PFSK-1 (cell line): Measurements from ENCODE around the gene EIPR1.

Experiments used
- FOXP2 ChIP-seq: optimal IDR thresholded peaks from 2 replicates; pipeline ENCODE3; 2011; ENCODE audit warnings: borderline replicate concordance, control low read depth, inconsistent platforms; ENCODE audit not compliant: insufficient read depth; ENCODE audit errors: extremely low read length, extremely low read depth
- POLR2AphosphoS5 ChIP-seq: IDR thresholded peaks from 2 replicates; pipeline ENCODE4 v1.6.1; 2012; ENCODE audit warnings: low read depth, mild to moderate bottlenecking, control low read depth, low read length, moderate library complexity
- REST ChIP-seq, 2 experiments: IDR thresholded peaks; 2 replicates each; pipeline versions ENCODE4 v1.6.1 to v1.8.0; 2011 to 2012; ENCODE audit warnings: low read depth in 2 of 2, low read length in 2 of 2, control low read depth in 1 of 2, inconsistent platforms in 1 of 2, mild to moderate bottlenecking in 1 of 2, moderate library complexity in 1 of 2; ENCODE audit not compliant: insufficient read depth in 1 of 2
- SIN3A ChIP-seq: IDR thresholded peaks from 2 replicates; pipeline ENCODE4 v1.6.1; 2012; ENCODE audit warnings: mild to moderate bottlenecking, low read length, moderate library complexity, borderline replicate concordance; ENCODE audit not compliant: insufficient read depth
- TAF1 ChIP-seq: IDR thresholded peaks from 2 replicates; pipeline ENCODE4 v1.6.1; 2012; ENCODE audit warnings: low read length, control low read depth, borderline replicate concordance; ENCODE audit not compliant: insufficient read depth

Gene EIPR1

DNA sequence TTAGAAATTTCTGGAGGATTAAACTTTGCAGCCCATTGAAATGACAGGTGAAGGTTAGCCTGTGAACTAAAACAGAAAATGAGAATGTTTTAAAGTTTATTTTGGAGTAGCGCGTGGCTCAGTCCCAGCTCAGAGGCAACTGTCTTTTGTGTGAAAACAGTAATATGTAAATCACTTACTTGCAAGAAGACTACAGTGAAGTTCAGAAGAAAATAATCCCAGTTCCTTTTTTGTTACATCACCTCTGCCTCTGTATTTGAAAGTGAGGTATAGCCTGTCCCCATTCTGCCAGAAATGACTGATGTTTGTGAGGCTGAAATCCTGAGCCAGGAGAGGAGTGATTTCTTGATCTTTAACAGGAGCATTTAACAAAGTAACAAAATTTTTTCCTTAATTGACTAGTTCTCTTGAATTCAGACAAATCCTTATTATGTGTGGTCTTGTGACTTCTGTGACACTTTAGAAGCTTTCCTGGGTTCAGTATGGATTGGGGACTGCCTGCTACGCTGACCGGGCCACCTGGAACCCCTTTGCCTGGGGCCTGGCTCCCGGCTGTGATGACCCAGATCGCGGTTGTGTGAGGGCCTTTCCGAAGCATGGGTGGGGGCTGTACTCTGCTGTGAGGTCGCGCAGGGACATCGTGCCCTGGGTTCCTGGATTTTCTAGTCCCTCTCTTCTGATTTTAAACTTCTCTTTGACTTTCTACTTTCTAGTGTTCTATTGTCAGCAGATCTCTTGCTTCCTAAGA lies 26.1 kb upstream of the EIPR1 start:
- TF ChIP-seq POLR2AphosphoS5 (no peak), TAF1 (no peak), FOXP2 (no peak), SIN3A (no peak), REST (IDR thresholded peaks at IDR 0.05; ENCODE audit: insufficient read depth in 1 of 2, low read depth in 2 of 2, low read length in 2 of 2) (no peak)

GRCh38 chr2:3399829-3400228 lies 22.2 kb upstream of the EIPR1 start:
- TF ChIP-seq SIN3A (no peak), FOXP2 (no peak), POLR2AphosphoS5 (no peak), TAF1 (no peak), REST (IDR thresholded peaks at IDR 0.05; ENCODE audit: insufficient read depth in 1 of 2, low read depth in 2 of 2, low read length in 2 of 2) (no peak)

DNA sequence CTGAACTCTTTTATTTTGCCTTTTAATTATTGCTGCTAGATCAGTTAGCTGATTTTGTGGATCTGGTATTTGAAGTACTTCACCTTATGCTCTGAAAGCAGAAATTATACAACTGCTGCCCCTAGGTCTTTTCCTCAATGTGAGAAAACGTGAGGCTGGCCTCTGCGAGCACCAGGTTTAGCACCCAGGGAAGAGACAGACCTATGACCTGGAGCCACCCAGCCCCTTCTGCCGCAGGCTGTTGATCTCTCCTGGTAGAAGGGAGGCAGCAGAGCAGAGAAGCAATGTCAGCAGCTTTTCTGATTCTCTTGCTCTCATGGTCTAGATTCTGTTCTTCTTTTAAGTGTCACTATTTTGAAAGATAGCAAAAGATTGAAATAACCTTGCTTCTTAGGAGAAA lies 21.8 kb upstream of the EIPR1 start:
- TF ChIP-seq FOXP2: no peak
- no peak for TF ChIP-seq SIN3A
- TF ChIP-seq POLR2AphosphoS5: no peak
- TF ChIP-seq REST (IDR thresholded peaks at IDR 0.05; ENCODE audit: insufficient read depth in 1 of 2, low read depth in 2 of 2, low read length in 2 of 2): no peak
- TF ChIP-seq TAF1: no peak

GRCh38 chr2:3398857-3399256 lies 21.2 kb upstream of the EIPR1 start:
- TF ChIP-seq TAF1 (no peak), REST (IDR thresholded peaks at IDR 0.05; ENCODE audit: insufficient read depth in 1 of 2, low read depth in 2 of 2, low read length in 2 of 2) (no peak), SIN3A (no peak), FOXP2 (no peak), POLR2AphosphoS5 (no peak)
